Hepatocyte (in vitro differentiated cells): Measurements from ENCODE around the gene NFKB1.

ENCODE experiments used
- EZH2 ChIP-seq: fragments of 200-600 bp; sonication (generic); IDR thresholded peaks from 2 replicates; pipeline ENCODE4 v1.6.1; 2016; ENCODE audit warnings: antibody characterized with exemption, mild to moderate bottlenecking, borderline replicate concordance
- EZH2phosphoT487 ChIP-seq: fragments of 200-600 bp; sonication (generic); IDR thresholded peaks from one replicate; pipeline ENCODE4 v1.6.1; 2018; ENCODE audit warnings: antibody characterized with exemption, mild to moderate bottlenecking, low read depth, moderate library complexity; ENCODE audit not compliant: unreplicated experiment, severe bottlenecking
- TF ChIP-seq, protein P1 (sequence below): fragments of 200-600 bp; sonication (generic); IDR thresholded peaks from 2 replicates; pipeline ENCODE4 v1.5.1; 2016; ENCODE audit warnings: antibody characterized with exemption, mild to moderate bottlenecking; ENCODE audit not compliant: poor library complexity

DNA sequence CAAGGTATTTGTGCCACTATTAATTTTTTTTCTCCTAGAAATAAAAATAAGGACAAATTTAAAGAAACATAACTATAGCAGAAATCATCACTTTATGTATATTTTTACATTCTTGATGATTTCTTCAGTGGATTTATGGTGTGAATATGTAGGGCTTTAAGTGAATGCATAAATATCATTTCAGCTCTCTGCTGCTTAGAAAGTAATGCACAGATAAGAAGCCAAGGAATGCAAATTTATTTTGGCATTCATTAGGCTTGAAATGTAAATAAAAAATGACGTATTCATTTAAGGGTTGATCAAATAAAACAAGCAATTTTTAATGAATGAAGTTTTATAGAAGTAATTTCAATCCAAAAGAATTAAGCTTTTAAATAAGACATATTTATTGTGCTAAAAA, 66.3 kb downstream of the NFKB1 start:
- TF ChIP-seq, protein P1, sequence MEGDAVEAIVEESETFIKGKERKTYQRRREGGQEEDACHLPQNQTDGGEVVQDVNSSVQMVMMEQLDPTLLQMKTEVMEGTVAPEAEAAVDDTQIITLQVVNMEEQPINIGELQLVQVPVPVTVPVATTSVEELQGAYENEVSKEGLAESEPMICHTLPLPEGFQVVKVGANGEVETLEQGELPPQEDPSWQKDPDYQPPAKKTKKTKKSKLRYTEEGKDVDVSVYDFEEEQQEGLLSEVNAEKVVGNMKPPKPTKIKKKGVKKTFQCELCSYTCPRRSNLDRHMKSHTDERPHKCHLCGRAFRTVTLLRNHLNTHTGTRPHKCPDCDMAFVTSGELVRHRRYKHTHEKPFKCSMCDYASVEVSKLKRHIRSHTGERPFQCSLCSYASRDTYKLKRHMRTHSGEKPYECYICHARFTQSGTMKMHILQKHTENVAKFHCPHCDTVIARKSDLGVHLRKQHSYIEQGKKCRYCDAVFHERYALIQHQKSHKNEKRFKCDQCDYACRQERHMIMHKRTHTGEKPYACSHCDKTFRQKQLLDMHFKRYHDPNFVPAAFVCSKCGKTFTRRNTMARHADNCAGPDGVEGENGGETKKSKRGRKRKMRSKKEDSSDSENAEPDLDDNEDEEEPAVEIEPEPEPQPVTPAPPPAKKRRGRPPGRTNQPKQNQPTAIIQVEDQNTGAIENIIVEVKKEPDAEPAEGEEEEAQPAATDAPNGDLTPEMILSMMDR, result no peak
- TF ChIP-seq EZH2phosphoT487 (no peak), EZH2 (no peak)
